DOHH2 (cell line): Measurements from ENCODE around the gene CCND3.

ENCODE experiments used
- EZH2phosphoT487 ChIP-seq: fragments of 200-600 bp; sonication (generic); IDR thresholded peaks from 2 replicates; pipeline ENCODE4 v1.6.1; 2017; ENCODE audit warnings: borderline replicate concordance, mild to moderate bottlenecking, antibody characterized with exemption, low read length, moderate library complexity, mixed read lengths
- TF ChIP-seq, protein P1 (sequence below): fragments of 200-600 bp; sonication (generic); IDR thresholded peaks from one replicate; pipeline ENCODE4 v1.5.1; 2014; ENCODE audit warnings: antibody characterized with exemption, mild to moderate bottlenecking, low read depth, low read length; ENCODE audit not compliant: poor library complexity, severe bottlenecking

DNA sequence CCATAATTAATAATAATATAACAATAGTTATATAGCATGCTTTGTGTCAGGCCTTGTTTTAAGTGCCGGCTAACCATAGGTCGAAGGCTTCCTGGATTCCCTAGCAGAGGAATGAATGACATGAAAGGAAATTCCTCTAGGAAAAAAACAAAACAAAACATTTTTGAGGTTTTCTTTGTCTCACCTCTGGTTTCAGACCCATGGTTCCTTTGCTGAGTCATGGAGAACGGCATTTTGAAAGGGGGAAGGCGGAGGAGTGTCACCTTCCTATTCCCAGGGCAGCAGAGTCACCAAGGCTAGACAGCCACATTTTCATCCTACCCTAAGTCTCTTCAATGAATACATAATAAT is 25.3 kb upstream of the CCND3 start:
- TF ChIP-seq, protein P1, sequence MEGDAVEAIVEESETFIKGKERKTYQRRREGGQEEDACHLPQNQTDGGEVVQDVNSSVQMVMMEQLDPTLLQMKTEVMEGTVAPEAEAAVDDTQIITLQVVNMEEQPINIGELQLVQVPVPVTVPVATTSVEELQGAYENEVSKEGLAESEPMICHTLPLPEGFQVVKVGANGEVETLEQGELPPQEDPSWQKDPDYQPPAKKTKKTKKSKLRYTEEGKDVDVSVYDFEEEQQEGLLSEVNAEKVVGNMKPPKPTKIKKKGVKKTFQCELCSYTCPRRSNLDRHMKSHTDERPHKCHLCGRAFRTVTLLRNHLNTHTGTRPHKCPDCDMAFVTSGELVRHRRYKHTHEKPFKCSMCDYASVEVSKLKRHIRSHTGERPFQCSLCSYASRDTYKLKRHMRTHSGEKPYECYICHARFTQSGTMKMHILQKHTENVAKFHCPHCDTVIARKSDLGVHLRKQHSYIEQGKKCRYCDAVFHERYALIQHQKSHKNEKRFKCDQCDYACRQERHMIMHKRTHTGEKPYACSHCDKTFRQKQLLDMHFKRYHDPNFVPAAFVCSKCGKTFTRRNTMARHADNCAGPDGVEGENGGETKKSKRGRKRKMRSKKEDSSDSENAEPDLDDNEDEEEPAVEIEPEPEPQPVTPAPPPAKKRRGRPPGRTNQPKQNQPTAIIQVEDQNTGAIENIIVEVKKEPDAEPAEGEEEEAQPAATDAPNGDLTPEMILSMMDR = no peak
- no peak for TF ChIP-seq EZH2phosphoT487
